Brain microvascular endothelial cell (primary cell): ENCODE data around the gene PTPRJ.

Experiments used
- DNase-seq: peaks from one replicate; pipeline ENCODE4 v3.0.0-alpha.2; 2020
- H3K27ac ChIP-seq: fragments of 250-450 bp; sonication (Bioruptor Pico); 2 replicates; pipeline ENCODE4 v1.5.1; 2020; ENCODE audit warnings: mild to moderate bottlenecking, moderate library complexity
- H3K27me3 ChIP-seq: fragments of 250-450 bp; sonication (Bioruptor Pico); replicated peaks from 2 replicates; pipeline ENCODE4 v1.5.1; 2020; ENCODE audit warnings: mild to moderate bottlenecking
- H3K36me3 ChIP-seq: fragments of 250-450 bp; sonication (Bioruptor Pico); replicated peaks from 2 replicates; pipeline ENCODE4 v1.5.1; 2020; ENCODE audit warnings: mild to moderate bottlenecking
- H3K4me3 ChIP-seq: 2 replicates; pipeline ENCODE4 v1.5.1; 2011; ENCODE audit warnings: low read depth, mild to moderate bottlenecking, control low read depth, low read length, moderate library complexity
- CTCF ChIP-seq: IDR thresholded peaks from 2 replicates; pipeline ENCODE4 v1.5.1; 2011; ENCODE audit warnings: low read depth, mild to moderate bottlenecking, moderate library complexity, low read length, control low read depth, inconsistent platforms; ENCODE audit errors: missing control alignments
- in situ Hi-C: cut with HindIII; loops from 2 replicates; pipeline ENCODE4 v1.10.0; 2017; ENCODE audit warnings: low sequenced_read_pairs, low pct_ligation_motif_present

Gene PTPRJ

GRCh38 chr11:47983464-47984397 is 3.4 kb downstream of the PTPRJ start:
- TF ChIP-seq CTCF, result no peak
- DNase-seq, result peak; percentile 64
- no peaks in the 10 kb centered on the region for H3K36me3 ChIP-seq
- no peak overlapping the region for H3K4me3 ChIP-seq
- in situ Hi-C loops, result no loop called here
- peak overlapping the region; percentile 43 for H3K27ac ChIP-seq
- H3K27me3 ChIP-seq, result no peaks in the 10 kb centered on the region

GRCh38 chr11:47986219-47986618 is 5.9 kb downstream of the PTPRJ start:
- Histone ChIP-seq H3K27me3 (no peaks in the 10 kb centered on the region), H3K4me3 (no peak overlapping the region), H3K36me3 (no peaks in the 10 kb centered on the region), H3K27ac (no peak overlapping the region)
- in situ Hi-C loops, result no loop called here
- no peak for TF ChIP-seq CTCF
- DNase-seq, result no peak

GRCh38 chr11:47986742-47987141 is 6.4 kb downstream of the PTPRJ start:
- no peak for TF ChIP-seq CTCF
- in situ Hi-C loops, result no loop called here
- H3K4me3 ChIP-seq, result no peak overlapping the region
- H3K27ac ChIP-seq, result no peak overlapping the region
- H3K27me3 ChIP-seq, result no peaks in the 10 kb centered on the region
- no peak for DNase-seq
- H3K36me3 ChIP-seq, result no peaks in the 10 kb centered on the region

GRCh38 chr11:47987310-47987709 is 7.0 kb downstream of the PTPRJ start:
- H3K4me3 ChIP-seq, result no peak overlapping the region
- no peaks in the 10 kb centered on the region for H3K27me3 ChIP-seq
- H3K27ac ChIP-seq, result no peak overlapping the region
- in situ Hi-C loops, result no loop called here
- TF ChIP-seq CTCF, result no peak
- DNase-seq, result no peak
- H3K36me3 ChIP-seq, result no peaks in the 10 kb centered on the region

GRCh38 chr11:47987781-47988180 is 7.4 kb downstream of the PTPRJ start:
- in situ Hi-C loops, result no loop called here
- no peaks in the 10 kb centered on the region for H3K36me3 ChIP-seq
- no peak for DNase-seq
- no peaks in the 10 kb centered on the region for H3K27me3 ChIP-seq
- H3K4me3 ChIP-seq, result no peak overlapping the region
- H3K27ac ChIP-seq, result no peak overlapping the region
- no peak for TF ChIP-seq CTCF

- TF ChIP-seq CTCF, result no peak
- Histone ChIP-seq H3K4me3 (no peak overlapping the region), H3K27me3 (no peaks in the 10 kb centered on the region), H3K27ac (no peak overlapping the region), H3K36me3 (no peaks in the 10 kb centered on the region)
- no peak for DNase-seq
- in situ Hi-C loops, result no loop called here
Measured at GRCh38 chr11:47989779-47990178, 9.4 kb downstream of the PTPRJ start.
